Measurements from ENCODE around the gene AFF1.

- TF ChIP-seq CTCF (IDR thresholded peaks at IDR 0.05) (no peak), POLR2A (IDR thresholded peaks at IDR 0.05) (no peak), POLR2AphosphoS5 (IDR thresholded peaks at IDR 0.05; ENCODE audit: insufficient read depth in 1 of 2, low read depth in 1 of 2) (no peak)
Measured at GRCh38 chr4:87153078-87153870, 218.5 kb downstream of the AFF1 start.
